GM06990 (cell line): ENCODE measurements around the gene EPN1.

Experiments
- DNase-seq: peaks from one replicate; pipeline ENCODE4 v3.0.0-alpha.2; 2011; ENCODE audit not compliant: insufficient read length; ENCODE audit errors: extremely low read depth
- H3K27me3 ChIP-seq: replicated peaks from 2 replicates; pipeline ENCODE4 v1.6.0; 2011; ENCODE audit warnings: low read length; ENCODE audit not compliant: control insufficient read depth, insufficient read depth
- H3K36me3 ChIP-seq: 2 replicates; pipeline ENCODE4 v1.5.1; 2011; ENCODE audit warnings: low read length; ENCODE audit not compliant: control insufficient read depth, insufficient read depth
- H3K4me3 ChIP-seq: replicated peaks from 2 replicates; pipeline ENCODE4 v1.5.1; 2011; ENCODE audit warnings: low read depth, mild to moderate bottlenecking, control low read depth, low read length
- TF ChIP-seq, protein P1 (sequence below): IDR thresholded peaks from 2 replicates; pipeline ENCODE4 v1.5.1; 2011; ENCODE audit warnings: low read length, control low read depth, mild to moderate bottlenecking, inconsistent platforms; ENCODE audit not compliant: insufficient read depth, poor library complexity, severe bottlenecking

The EPN1 gene

GRCh38 chr19:55648585-55649267 is 26.3 kb upstream of the EPN1 start:
- TF ChIP-seq, protein P1, sequence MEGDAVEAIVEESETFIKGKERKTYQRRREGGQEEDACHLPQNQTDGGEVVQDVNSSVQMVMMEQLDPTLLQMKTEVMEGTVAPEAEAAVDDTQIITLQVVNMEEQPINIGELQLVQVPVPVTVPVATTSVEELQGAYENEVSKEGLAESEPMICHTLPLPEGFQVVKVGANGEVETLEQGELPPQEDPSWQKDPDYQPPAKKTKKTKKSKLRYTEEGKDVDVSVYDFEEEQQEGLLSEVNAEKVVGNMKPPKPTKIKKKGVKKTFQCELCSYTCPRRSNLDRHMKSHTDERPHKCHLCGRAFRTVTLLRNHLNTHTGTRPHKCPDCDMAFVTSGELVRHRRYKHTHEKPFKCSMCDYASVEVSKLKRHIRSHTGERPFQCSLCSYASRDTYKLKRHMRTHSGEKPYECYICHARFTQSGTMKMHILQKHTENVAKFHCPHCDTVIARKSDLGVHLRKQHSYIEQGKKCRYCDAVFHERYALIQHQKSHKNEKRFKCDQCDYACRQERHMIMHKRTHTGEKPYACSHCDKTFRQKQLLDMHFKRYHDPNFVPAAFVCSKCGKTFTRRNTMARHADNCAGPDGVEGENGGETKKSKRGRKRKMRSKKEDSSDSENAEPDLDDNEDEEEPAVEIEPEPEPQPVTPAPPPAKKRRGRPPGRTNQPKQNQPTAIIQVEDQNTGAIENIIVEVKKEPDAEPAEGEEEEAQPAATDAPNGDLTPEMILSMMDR, result no peak
- DNase-seq, result no peak
- peaks cover 15% of the 10 kb centered on the region for H3K36me3 ChIP-seq
- H3K27me3 ChIP-seq, result no peaks in the 10 kb centered on the region
- peak overlapping the region; percentile 83 for H3K4me3 ChIP-seq

GRCh38 chr19:55649268-55650125 is 25.5 kb upstream of the EPN1 start:
- H3K4me3 ChIP-seq, result peak overlapping the region; percentile 83
- DNase-seq, result no peak
- no peaks in the 10 kb centered on the region for H3K27me3 ChIP-seq
- peaks cover 15% of the 10 kb centered on the region for H3K36me3 ChIP-seq
- TF ChIP-seq, protein P1, result no peak

GRCh38 chr19:55650126-55650557 is 24.9 kb upstream of the EPN1 start:
- DNase-seq, result no peak
- H3K4me3 ChIP-seq, result no peak overlapping the region
- peaks cover 9% of the 10 kb centered on the region for H3K36me3 ChIP-seq
- no peaks in the 10 kb centered on the region for H3K27me3 ChIP-seq
- TF ChIP-seq, protein P1, result no peak

- TF ChIP-seq, protein P1, result no peak
- Histone ChIP-seq H3K27me3 (no peaks in the 10 kb centered on the region), H3K4me3 (no peak overlapping the region), H3K36me3 (peaks cover 4% of the 10 kb centered on the region)
- no peak for DNase-seq
Measured at GRCh38 chr19:55650602-55651230, 24.3 kb upstream of the EPN1 start.

GRCh38 chr19:55651236-55651635 is 23.8 kb upstream of the EPN1 start:
- TF ChIP-seq, protein P1, result no peak
- H3K27me3 ChIP-seq, result no peaks in the 10 kb centered on the region
- peaks cover 4% of the 10 kb centered on the region for H3K36me3 ChIP-seq
- DNase-seq, result no peak
- H3K4me3 ChIP-seq, result no peak overlapping the region
